ENCODE results near the gene ATP8A2.

Gene ATP8A2

GRCh38 chr13:25683056-25683455 is 311.3 kb downstream of the ATP8A2 start:
- TF ChIP-seq, protein P1, sequence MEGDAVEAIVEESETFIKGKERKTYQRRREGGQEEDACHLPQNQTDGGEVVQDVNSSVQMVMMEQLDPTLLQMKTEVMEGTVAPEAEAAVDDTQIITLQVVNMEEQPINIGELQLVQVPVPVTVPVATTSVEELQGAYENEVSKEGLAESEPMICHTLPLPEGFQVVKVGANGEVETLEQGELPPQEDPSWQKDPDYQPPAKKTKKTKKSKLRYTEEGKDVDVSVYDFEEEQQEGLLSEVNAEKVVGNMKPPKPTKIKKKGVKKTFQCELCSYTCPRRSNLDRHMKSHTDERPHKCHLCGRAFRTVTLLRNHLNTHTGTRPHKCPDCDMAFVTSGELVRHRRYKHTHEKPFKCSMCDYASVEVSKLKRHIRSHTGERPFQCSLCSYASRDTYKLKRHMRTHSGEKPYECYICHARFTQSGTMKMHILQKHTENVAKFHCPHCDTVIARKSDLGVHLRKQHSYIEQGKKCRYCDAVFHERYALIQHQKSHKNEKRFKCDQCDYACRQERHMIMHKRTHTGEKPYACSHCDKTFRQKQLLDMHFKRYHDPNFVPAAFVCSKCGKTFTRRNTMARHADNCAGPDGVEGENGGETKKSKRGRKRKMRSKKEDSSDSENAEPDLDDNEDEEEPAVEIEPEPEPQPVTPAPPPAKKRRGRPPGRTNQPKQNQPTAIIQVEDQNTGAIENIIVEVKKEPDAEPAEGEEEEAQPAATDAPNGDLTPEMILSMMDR (conservative IDR thresholded peaks at IDR 0.05; ENCODE audit: control insufficient read depth, insufficient read depth, low read depth, low read length): no peak
- H3K4me3 ChIP-seq (ENCODE audit: control insufficient read depth, low read depth, low read length): no peak overlapping the region
- DNase-seq (ENCODE audit: low read depth): no peak

- no peak overlapping the region for H3K4me3 ChIP-seq (ENCODE audit: control insufficient read depth, low read depth, low read length)
- TF ChIP-seq, protein P1 (conservative IDR thresholded peaks at IDR 0.05; ENCODE audit: control insufficient read depth, insufficient read depth, low read depth, low read length): no peak
- DNase-seq (ENCODE audit: low read depth): no peak
These were observed 312.0 kb downstream of the ATP8A2 start for GRCh38 chr13:25683662-25684370.

DNA sequence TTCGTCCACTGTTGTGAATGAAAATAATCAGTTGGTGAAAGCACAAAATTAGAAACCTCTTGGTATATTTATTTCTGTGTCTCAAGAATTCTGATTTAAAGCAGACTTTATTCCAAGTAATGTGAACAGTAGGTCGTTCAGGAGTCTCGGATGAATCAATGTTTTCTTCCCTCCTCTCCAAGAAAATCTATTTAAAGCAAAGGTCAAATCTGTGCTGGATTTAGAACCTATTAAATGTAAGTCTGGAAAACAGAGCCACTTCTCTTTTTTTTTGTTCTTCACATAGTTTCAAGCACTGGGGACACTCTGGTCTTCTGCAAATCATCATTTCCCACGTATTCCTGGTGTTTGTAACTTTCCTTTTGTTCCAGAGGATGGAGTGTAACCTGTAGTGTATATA is 312.7 kb downstream of the ATP8A2 start:
- no peak overlapping the region for H3K4me3 ChIP-seq (ENCODE audit: control insufficient read depth, low read depth, low read length)
- TF ChIP-seq, protein P1 (conservative IDR thresholded peaks at IDR 0.05; ENCODE audit: control insufficient read depth, insufficient read depth, low read depth, low read length): no peak
- DNase-seq (ENCODE audit: low read depth): no peak

DNA sequence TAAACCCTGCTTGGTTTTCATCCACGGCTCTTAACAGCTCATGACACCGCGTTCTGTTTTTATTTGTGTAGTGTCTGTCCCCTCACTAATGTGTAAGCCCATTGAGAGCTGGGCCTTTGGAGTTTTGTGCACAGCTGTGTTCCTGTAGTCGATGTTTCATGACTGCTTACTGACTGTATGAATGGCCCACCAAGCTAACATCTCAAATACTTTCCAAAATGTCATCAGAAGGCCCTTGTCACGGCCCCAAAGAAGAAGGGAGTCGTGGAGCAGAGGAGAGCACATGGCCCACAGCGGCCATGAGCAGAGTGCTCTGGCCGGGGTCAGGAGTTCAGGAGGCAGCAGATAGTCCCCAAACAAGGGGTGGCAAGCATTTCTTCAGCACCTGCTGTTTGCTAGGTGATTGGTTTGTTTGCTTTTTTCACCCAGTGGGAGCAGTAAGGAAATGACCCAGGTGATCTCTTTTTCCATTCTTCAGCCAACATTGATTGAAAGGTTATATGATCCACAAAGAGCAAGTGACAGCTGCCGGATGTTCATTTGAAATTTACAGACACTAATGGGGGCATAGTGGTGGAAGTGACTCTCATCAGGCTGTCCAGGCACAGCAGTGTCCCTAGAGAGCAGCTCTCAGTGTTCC is 315.2 kb downstream of the ATP8A2 start:
- TF ChIP-seq, protein P1 (conservative IDR thresholded peaks at IDR 0.05; ENCODE audit: control insufficient read depth, insufficient read depth, low read depth, low read length): no peak
- no peak for DNase-seq (ENCODE audit: low read depth)

GRCh38 chr13:25687471-25688225 is 315.9 kb downstream of the ATP8A2 start:
- TF ChIP-seq, protein P1 (conservative IDR thresholded peaks at IDR 0.05; ENCODE audit: control insufficient read depth, insufficient read depth, low read depth, low read length): no peak
- H3K4me3 ChIP-seq (ENCODE audit: control insufficient read depth, low read depth, low read length): no peak overlapping the region
- DNase-seq (ENCODE audit: low read depth): no peak

More for the DNA sequence above, 315.2 kb downstream of the ATP8A2 start:
- no peak overlapping the region for H3K4me3 ChIP-seq (ENCODE audit: control insufficient read depth, low read depth, low read length)

GRCh38 chr13:25688536-25688935 is 316.8 kb downstream of the ATP8A2 start:
- no peak for DNase-seq (ENCODE audit: low read depth)
- no peak overlapping the region for H3K4me3 ChIP-seq (ENCODE audit: control insufficient read depth, low read depth, low read length)
- TF ChIP-seq, protein P1 (conservative IDR thresholded peaks at IDR 0.05; ENCODE audit: control insufficient read depth, insufficient read depth, low read depth, low read length): no peak
